ENCODE results near the gene PSKH1.
"Not testable (repeated sequence)": the region's sequence is repeated elsewhere in the genome, so short reads cannot be mapped to it uniquely, and the experiment has no call there.

PSKH1 gene

GRCh38 chr16:67927131-67927941 is 34.3 kb downstream of the PSKH1 start:
- DNase-seq: no peak

- DNase-seq: no peak
These were observed 35.1 kb downstream of the PSKH1 start for GRCh38 chr16:67928147-67928546.

GRCh38 chr16:67928561-67929364 is 35.7 kb downstream of the PSKH1 start:
- peak; percentile 48 to 56 for DNase-seq

GRCh38 chr16:67930191-67930590 is 37.1 kb downstream of the PSKH1 start:
- DNase-seq: no peak

- no peak for DNase-seq
These were observed 37.7 kb downstream of the PSKH1 start for GRCh38 chr16:67930678-67931211.

- DNase-seq: no peak
These were observed 38.8 kb downstream of the PSKH1 start, which contains the start of gene CTRL for GRCh38 chr16:67931712-67932461. Gene CTRL, minus strand, starts transcription at chr16:67931862. Its CDS starts 10 bp downstream, at chr16:67931852.

GRCh38 chr16:67932462-67932840 is 39.4 kb downstream of the PSKH1 start:
- DNase-seq: no peak

GRCh38 chr16:67933805-67934204 is 40.8 kb downstream of the PSKH1 start:
- DNase-seq: no peak

GRCh38 chr16:67934306-67935100 is 41.4 kb downstream of the PSKH1 start:
- DNase-seq: no peak

GRCh38 chr16:67935101-67935401 is 42.0 kb downstream of the PSKH1 start:
- no peak for DNase-seq

GRCh38 chr16:67935402-67936123 is 42.5 kb downstream of the PSKH1 start:
- peak; percentile 90 for DNase-seq

- peak in 1 of 2 experiments; percentile 6 for DNase-seq
These were observed 43.2 kb downstream of the PSKH1 start, which contains the start of gene PSMB10 for GRCh38 chr16:67936124-67936879. Gene PSMB10, minus strand, starts transcription at chr16:67936850. Its CDS starts 101 bp downstream, at chr16:67936749.

- peak; percentile 86 to 93 for DNase-seq
These were observed 44.0 kb downstream of the PSKH1 start for GRCh38 chr16:67936880-67937605.

- DNase-seq: not testable (repeated sequence)
These were observed 44.7 kb downstream of the PSKH1 start for GRCh38 chr16:67937713-67938112.

- no peak for DNase-seq
These were observed 46.7 kb downstream of the PSKH1 start for GRCh38 chr16:67939507-67940445.

- no peak for DNase-seq
These were observed 47.5 kb downstream of the PSKH1 start for GRCh38 chr16:67940446-67941089.

- DNase-seq: no peak
These were observed 48.6 kb downstream of the PSKH1 start for GRCh38 chr16:67941469-67942199.

GRCh38 chr16:67942200-67942509 is 49.1 kb downstream of the PSKH1 start:
- DNase-seq: peak; percentile 27 to 48
